T follicular helper cell (primary cell): ENCODE results near the gene AK4.
"Not testable (repeated sequence)": the region's sequence is repeated elsewhere in the genome, so short reads cannot be mapped to it uniquely, and the experiment has no call there.

ENCODE experiments used
- DNase-seq: peaks from one replicate; pipeline ENCODE4 v3.0.0-alpha.2; 2020; ENCODE audit warnings: low read depth

The AK4 gene

DNA sequence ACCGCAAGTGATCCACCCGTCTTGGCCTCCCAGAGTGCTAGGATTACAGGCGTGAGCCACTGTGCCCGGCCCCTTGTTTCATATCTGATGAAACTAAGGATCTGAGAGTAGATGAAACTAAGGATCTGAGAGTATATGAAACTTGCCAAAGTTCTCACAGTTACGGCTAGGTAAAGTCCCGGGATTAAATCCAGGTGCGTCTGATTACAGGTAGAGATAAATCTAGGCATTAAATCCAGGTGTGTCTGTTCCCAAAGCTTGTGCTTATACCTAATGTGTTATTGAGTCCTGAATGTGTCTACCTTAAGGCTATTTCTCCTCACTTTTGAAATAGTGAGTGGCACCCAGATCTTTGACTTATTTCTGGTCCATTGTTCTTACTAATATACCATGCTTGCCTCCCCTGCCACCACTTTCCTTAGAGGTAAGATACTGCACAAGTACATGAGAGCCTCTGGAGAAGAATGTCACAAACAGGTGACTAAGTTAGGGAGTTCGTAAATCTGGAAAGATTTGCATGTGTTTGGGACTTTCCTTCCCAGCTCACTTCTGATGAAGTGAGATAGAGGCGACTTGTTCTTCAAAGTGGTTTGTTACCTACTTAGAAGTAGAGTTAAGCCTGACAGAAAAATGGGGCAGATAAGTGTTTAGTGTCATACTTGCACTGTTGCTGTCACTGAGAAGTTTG, 66.5 kb downstream of the AK4 start:
- no peak for DNase-seq

DNA sequence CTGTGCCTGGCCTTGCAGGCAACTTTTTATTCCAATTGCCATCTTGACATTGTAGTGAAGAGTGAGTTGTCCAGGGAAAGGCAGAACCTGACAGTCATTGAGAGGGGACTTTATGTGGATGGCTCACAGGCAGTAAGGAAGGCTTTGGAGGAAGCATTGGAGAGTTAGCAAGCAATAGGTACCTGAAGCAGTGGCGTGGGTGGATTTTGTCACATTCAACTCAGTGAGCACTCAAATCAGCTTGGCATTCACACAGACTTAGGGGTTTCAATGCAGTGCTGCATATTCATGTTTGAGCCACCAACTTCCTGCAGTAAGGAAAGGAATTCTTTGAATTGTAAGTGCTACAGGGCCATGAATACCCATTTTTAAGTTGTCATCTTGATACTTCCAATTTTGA, 69.0 kb downstream of the AK4 start:
- no peak for DNase-seq

DNA sequence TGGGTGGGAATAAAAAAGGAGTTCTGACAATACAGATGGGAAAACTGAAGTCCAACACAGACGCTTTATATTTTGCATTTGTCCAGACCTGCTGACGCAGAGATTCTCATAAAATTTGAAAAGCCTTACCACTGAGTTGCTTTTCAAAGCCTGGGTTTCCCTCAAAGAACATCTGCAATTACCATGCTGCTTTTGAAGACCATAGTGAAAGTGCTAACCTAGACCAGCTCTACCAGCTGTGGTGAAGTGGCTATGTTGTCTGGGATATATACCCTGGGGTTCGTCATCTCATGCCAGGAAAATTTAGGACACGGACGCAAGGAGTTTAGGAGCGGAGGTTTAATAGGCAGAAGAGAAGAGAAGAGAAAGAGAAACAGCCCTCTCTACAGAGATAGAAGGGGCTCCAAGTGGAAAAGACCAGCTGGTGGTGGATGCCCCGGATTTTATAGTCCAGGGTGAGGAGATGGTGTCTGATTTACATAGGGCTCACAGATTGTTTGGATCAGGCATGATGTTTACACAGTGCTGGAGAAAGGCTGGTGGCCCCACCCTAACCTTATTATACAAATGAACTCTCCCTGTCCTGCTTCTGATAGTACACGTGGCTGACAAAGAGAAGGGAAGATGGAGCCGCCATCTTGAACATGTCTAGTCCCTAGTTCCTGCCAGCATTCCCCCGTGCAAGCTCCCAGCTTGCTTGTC, 73.8 kb downstream of the AK4 start:
- DNase-seq: no peak

DNA sequence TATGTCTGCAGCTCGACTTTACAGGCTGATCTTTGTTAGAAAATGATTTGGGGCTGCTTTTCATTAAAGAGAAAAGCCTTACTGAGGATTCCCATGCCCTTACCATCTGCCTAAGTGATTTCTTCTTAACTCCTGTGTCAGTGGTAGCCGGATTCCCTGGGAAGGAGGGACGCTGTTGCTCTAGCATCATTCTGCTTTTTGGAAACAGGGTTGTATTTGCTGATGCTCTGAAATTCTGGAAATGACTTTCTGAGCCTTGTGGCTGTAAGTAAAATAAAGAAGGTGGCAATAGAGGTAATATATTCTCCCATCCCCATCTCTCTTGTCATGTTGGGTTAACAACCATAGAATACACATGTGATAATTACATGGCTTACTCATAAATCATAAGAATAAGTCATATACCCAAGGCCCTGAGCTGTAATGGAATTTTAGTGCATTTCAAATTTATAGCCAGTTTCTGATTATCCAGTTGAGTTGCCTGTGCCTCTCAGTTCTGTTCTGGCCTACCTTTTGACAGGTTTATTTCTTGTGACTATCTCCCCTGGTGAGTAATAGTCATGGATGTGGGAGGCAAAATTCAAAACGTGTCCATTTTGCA, 74.4 kb downstream of the AK4 start:
- DNase-seq: no peak

DNA sequence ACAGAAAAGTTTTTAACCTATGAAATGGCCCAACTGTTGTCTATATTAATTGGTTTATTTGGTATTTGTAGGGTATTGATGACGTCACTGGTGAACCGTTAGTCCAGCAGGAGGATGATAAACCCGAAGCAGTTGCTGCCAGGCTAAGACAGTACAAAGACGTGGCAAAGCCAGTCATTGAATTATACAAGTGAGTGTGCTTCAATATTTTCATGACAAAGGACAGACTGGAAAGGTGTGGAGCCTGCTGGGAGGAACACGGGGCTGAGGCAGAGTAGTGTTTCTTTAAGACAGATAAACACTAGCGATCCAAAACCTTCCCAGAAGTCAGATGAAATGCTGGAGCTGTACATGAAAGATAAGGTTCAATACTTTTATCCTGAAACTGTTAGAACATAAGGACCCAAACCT, 76.7 kb downstream of the AK4 start:
- DNase-seq: no peak

DNA sequence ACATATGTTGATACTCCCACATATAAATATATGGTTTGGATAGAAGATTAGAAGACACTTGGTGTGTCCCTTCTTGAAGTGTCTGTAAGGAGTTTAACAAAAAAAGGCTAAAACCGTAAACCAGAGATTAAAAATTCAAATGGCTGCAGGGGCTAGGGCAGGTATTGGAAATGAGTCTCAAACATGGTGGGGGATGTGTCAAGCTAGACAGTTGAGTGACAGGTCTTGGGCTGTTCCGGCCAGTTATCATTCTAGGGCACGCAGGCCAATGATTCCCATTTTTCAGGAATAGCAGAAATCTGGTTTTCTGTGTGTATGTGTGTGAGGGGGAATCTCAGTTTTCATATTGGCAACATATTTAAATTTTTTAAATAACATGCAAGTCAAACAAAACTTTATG, 77.2 kb downstream of the AK4 start:
- no peak for DNase-seq

DNA sequence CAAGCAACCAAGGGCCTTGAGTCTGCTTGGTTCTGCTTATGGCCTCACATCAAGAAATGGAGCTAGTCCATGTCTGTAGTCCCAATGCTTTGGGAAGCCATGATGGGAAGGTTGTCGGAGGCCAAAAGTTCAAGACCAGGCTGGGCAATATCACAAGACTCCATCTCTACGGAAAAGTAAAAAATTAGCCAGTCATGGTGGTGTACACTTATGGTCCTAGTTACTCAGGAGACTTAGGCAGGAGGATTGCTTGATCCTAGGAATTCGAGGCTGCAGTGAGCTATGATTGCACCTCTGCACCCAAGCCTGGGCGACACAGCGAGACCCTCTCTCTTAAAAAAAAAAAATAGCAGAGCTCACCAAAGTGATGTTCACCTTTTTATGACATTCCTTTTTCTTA, 81.2 kb downstream of the AK4 start:
- no peak for DNase-seq

DNA sequence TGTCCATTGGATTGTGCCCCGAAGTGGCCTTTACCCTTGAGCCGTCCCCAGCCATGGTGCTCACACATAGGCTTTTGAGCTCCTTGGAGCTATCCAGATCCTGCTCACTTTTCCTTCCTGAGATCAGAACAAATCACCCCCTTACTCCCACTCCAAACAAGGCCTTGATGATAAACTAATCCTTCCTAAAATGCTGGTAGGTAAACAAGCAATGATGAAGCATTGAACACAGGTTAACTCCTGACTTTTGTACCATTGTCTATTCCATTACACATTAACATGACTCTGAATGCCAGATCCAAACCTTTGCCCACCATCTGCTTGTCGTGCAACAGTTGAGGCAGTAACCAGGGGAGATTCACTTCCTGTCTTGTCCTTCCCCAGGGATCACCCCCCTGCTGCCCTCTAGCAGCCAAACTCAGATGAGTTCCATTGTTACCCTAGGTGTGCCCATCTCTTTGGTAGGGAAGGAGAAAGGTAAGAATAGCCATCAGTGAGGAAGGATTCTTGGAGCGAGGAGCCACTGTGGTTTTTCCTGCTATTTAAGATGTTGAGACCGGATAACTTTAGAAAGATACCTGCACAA, 81.8 kb downstream of the AK4 start:
- no peak for DNase-seq

DNA sequence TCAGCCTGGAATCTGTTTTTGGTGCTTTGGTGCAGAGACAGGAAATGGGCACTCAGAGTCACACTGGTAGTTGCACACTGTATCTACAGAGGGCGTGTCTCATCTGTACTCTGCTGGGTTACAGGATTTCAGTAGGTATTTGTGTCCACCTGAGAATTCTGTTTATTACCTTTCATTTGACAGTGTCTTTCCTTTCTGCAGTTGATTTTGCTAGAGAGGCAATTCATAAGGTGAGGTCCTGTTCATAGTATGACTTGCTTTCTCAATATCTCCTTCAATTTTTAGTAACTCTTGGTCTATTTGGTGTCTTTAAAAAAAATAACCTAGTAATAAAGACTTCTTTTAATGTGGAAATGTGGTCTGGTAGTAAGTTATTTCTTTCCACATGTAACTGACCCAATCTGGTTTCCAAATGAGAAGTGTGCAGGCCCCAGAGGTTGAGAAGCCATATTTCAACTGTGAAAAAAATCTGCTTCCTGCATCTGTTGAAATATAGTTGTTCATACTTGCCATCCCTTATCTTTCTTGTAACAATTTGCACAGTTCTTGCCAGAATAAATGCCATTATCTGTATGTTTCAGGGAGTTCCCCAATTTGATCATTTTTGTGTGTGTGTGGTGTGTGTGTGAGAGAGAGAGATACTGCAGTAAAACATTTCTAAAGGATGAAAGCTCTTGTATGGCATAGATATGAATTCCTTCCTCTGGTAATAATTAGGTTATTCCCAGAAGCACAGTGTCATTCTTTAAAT, 82.9 kb downstream of the AK4 start:
- DNase-seq: no peak

DNA sequence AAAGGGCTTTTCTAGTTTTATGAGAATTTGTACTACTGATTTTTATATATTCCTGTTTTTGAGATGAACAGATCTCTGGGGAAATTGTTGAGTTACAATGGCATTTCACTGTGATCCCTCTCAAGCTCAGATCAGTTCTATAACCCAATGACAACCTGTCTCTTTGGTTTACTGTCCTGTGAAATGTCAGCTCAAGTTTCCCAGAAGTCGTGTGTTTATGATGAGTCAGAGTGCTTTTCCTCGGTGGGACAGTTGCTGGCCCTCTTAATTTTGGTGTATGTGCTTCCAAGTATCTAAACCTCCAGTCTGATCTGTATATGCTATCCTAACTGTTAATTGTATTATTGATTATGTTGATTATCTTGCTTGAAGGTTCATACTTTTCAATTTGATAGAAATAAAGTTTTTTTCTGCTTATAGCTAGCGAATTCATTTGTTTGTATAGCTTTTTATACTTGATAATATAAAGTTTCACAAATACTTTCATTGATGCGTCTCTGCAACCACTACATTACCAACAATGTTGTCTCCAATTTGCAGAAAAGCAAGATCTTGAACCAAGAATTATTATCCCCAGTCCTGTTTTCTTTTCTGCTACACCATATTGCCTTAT, 83.8 kb downstream of the AK4 start:
- no peak for DNase-seq

DNA sequence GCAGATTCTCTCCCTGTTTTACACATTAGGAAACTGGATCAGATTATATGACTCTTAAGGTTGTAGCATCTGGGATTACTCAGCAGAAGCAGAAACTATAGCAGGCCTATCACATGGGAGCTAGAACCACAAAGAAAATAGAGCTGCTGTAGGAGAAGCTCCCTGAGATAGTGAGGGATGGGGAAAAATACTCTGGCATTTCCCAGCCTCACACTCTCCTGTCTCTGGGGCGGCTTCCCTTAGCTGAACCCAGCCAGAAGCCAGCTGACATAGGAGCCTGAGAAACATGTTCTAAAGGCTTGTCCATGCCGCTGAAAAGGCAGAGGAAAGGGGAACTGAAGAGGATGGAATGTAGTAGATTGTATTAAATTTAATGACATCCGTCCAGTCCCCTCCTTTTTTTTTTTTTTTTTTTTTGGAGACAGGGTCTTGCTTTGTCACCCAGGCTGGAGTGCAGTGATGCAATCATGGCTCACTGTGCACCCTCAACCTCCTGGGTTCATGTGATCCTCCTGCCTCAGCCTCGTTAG, 84.5 kb downstream of the AK4 start:
- DNase-seq: no peak

DNA sequence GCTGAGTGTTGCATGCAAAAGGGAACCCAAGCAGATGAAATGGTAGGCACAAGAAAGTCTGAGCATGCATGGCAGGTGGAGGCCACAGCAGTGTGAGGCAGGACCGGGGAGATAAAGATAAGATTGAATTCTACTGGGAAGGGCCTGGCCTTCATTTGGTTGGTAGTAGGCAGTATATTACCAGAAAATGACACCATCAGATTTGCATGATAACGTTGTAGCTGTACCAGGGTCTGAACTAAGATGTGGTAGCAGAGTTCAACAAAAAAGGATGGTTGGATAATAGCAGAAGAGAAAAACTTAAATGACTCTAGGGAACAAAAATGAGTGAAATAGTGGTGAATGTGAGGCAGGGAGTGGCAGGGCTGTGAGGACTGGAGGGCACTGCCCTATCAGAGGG, 85.8 kb downstream of the AK4 start:
- DNase-seq: no peak

DNA sequence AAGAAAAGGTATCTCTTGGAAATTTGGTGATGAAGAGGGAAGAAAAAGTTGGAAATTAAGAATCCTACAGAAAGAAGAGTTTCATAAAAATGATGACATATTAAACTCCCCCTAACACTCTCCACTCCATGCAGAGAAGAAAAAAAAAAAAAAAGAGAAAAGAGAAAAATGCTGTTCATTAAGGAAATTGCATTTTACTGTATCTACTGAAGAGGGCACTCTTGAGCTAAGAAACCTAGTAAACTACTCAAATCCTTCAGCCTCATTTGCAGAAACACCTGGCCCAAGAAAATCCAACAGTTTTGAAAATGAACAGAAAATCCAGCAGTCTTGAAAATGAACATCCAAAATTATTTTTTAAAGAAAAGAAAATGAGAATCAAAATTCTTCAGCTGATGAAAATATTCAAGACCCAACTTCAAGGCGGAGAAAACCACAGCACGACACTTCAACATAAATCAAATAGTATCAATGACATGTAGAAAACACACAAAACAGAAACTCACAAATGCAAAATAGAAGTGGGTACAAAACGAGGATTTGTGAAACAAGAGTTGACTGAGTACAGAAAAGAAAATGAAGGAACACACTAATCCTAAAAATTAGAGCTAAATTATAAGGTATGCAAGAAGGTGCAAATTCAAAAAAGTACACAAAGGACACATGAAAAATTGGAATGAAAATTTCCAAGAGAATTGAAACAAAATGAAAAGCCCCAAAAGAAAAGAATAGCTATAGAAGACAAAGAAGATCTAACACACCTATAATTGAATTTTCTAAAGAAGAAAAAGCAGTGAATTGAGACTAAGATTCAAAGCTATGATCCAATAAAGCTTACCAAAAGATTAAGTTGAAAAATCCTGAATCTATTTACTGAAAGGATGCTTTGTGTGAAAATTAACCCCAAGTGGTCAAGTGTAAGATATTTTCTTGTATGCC, 88.1 kb downstream of the AK4 start:
- DNase-seq: no peak

DNA sequence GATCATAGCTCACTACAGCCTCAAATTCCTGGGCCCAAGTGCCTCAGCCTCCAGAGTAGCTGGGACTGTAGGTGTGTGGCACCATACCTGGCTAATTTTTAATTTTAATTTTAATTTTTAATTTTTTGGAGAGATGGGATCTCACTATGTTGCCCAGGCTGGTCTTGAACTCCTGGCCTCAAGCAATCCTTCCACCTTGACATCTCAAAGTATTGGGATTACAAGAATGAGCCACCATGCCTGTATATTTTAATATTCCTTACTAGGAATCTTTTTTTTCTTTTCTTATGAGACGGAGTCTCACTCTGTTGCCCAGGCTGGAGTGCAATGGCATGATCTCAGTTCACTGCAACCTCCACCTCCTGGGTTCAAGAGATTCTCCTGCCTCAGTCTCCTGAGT, 89.1 kb downstream of the AK4 start:
- DNase-seq: not testable (repeated sequence)

DNA sequence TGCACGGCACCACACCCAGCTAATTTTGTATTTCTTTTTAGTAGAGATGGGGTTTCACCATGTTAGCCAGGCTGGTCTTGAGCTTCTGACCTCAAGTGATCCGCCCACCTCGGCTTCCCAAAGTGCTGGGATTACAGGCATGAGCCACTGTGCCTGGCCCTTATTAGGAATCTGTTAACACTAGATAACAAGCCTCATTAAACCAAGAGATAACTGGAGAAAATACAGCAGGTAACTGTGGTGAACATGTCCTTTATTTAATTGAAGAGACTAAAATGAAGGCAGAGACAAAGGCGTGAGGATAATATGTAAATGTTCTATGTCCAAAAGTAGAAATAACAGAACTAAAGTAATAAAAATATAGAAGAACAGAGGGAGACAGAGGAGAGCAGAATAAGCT, 89.5 kb downstream of the AK4 start:
- no peak for DNase-seq

DNA sequence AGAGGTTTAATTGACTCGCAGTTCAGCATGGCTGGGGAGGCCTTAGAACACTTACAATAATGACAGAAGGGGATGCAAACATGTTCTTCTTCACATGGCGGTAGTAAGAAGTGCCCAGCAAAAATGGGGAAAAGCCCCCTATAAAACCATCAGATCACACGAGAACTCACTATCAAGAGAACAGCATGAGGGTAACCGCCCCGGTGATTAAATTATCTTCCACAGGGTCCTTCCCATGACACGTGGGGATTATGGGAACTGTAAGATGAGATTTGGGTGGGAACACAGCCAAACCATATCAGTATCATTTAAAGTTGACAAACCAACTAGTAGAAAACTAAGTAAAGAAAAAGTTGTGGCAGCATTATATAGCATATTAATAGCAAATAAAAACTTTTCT, 90.0 kb downstream of the AK4 start:
- DNase-seq: no peak

DNA sequence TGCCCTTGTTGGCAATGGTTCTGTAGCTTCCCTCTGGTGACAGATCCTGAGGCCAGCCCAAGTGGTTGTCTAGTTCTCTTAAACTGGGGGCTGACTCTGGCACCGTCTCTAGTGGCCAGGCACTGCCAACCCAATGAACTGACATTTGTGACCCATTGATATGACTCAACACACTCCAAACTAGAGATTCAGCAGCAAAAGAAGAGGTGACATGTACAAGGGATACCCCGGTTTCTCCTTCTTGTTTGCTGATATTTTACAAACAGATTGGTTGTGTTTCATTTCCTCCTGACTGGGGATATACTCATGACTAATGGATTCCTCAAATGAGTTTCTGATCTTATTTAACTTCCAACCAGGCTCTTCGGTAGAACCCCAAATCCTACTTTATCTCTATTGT, 95.5 kb downstream of the AK4 start:
- no peak for DNase-seq

DNA sequence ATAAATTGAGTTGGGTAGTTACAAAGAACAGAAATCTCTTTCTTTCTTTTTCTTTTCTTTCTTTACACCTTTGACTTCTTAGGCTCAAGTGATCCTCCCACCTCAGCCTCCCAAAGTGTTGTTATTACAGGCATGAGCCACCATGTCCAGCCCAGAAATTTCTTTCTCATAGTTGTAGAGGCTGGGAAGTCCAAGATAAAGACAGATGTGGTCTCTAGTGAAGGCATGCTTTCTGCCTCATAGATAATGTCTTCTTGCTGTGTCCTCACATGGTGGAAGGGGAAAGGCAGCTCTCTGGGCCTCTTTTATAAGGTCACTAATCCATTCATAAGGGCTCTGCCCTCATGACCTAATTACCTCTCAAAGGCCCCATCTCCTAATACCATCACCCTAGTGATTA, 97.3 kb downstream of the AK4 start:
- DNase-seq: no peak

DNA sequence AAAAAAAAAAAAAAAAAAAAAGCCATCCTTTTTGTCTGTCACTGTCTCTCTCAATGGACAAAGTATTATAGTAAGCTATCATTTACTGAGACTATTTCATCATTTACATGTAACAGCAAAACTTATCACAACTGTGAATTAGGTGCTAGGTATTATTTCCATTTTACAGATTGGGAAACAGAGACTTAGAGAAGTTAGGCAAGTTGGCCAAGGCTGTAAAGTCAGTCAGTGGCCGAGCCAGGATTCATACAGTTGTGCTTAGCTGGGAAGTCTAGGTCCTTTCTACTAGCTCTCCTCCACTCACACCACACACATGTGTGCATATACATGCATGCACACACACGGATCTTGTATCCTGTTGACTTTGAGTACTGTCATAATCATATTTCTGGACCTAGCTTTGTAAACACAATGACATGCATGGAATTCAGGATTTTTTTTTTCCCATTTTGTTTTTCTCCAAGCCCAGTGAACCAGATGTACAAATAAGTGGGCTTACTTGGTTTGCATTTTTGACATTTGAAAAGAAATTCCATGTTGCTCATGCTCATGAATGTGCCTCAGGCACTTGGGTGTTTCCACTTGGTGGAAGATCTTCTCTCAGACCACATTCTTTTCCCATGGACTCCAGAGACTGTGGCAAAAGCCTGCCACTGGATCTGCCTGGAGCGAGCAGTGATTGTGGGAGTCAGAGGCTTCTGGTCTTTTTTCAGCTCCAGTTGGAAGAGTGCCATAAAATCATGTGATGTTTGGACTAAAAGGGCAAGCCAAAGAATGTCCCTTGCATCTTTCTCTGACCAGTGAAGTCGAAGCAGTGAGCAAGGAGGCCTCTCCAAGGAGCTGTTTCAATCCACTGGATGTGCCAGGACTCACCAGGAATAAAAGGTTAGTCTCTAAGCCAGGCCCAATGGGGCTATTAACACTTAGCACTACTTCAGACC, 99.7 kb downstream of the AK4 start:
- no peak for DNase-seq
